ENCODE results near the gene SLA2.

DNA sequence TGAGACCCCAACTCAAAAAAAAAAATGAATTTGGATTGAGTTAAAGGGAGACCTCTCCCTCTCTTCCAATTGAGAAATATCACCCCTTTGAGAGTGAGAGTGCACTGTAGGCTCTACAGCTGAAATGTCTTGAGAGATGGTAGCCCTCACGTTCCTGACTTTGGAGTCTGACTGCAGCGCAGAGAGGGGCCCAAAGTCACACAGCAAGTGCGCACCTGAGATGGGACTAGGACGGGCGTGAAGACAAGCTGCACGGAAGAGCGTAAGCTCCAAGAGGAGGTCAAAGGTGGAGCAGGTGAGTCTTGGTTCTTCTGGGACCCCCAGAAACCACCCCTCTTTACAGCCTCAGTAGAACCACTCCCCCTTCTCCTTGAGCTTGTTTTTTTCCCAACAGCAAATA is 643 bp downstream of the SLA2 start:
- TF ChIP-seq GATA3 (IDR thresholded peaks at IDR 0.05; ENCODE audit: low read depth, low read length) (no peak), GATA2 (IDR thresholded peaks at IDR 0.05; ENCODE audit: low read depth, low read length) (no peak)

Measured in SH-SY5Y (cell line).